Peyer's patch (tissue), 4 donors: ENCODE measurements around the gene AZU1. TPM values are rescaled to one million over a fixed set of nuclear protein-coding genes. Genes with fewer than 3 reads are reported as not detected.
"Not testable (repeated sequence)": the region's sequence is repeated elsewhere in the genome, so short reads cannot be mapped to it uniquely, and the experiment has no call there.

Experiments used
- DNase-seq, 3 donors: peaks; one replicate each; pipeline ENCODE4 v3.0.0-alpha.2; 2017 to 2019
- H3K27ac ChIP-seq, 4 donors: fragments of 200-600 bp; sonication (generic); one replicate each; pipeline ENCODE4 v1.5.1; 2016 to 2019
- H3K27me3 ChIP-seq, 2 donors: fragments of 200-600 bp; sonication (generic); one replicate each; pipeline ENCODE4 v1.5.1; 2019
- H3K36me3 ChIP-seq, 3 donors: fragments of 200-600 bp; sonication (generic); one replicate each; pipeline ENCODE4 v1.5.1; 2016 to 2019
- H3K4me1 ChIP-seq, 4 donors: fragments of 200-600 bp; sonication (generic); one replicate each; pipeline ENCODE4 v1.5.1; 2016 to 2019
- H3K4me3 ChIP-seq, 4 donors: fragments of 200-600 bp; sonication (generic); 1 replicate in 3 of 4; 2 replicates in 1 of 4; pipeline ENCODE4 v1.5.1; 2016 to 2019; ENCODE audit warnings: mild to moderate bottlenecking in 1 of 4
- H3K9me3 ChIP-seq, 4 donors: fragments of 200-600 bp; sonication (generic); one replicate each; pipeline ENCODE4 v1.5.1; 2016 to 2019; ENCODE audit warnings: mild to moderate bottlenecking in 1 of 4
- CTCF ChIP-seq, 6 experiments: fragments of 450-650 bp in 4 of 6; fragments of 200-600 bp in 2 of 6; sonication (generic) in 1 of 6; IDR thresholded peaks; one replicate each; pipeline ENCODE4 v1.5.1; 2017 to 2019; ENCODE audit warnings: antibody characterized with exemption in 6 of 6, mild to moderate bottlenecking in 3 of 6, moderate library complexity in 1 of 6
- POLR2A ChIP-seq, 2 donors: fragments of 450-650 bp; IDR thresholded peaks; one replicate each; pipeline ENCODE4 v1.5.1; 2017; ENCODE audit warnings: antibody characterized with exemption in 2 of 2, mild to moderate bottlenecking in 2 of 2, moderate library complexity in 2 of 2
- total RNA-seq, 4 donors: library from RNA; depleted of rRNA; stranded (reverse); fragments of >200 nt; gene quantifications; one replicate each; pipeline ENCODE4 v1.1.0, GENCODE V29; 2016

AZU1 gene
- total RNA-seq, 4 donors from 2014 or later = not detected

- Histone ChIP-seq H3K36me3 (no peaks in the 10 kb centered on the region), H3K27me3 (peaks cover 0 to 22% of the 10 kb centered on the region in 2 donors), H3K27ac (no peak overlapping the region), H3K4me3 (no peak overlapping the region), H3K9me3 (no peaks in the 10 kb centered on the region), H3K4me1 (peaks cover 0 to 11% (median 6%) of the 10 kb centered on the region in 4 donors)
- no peak for DNase-seq
- TF ChIP-seq POLR2A (IDR thresholded peaks at IDR 0.05) = no peak
- TF ChIP-seq CTCF (IDR thresholded peaks at IDR 0.05) = no peak
Measured at GRCh38 chr19:844546-844971, 16.9 kb downstream of the AZU1 start.

GRCh38 chr19:845707-846521, 18.3 kb downstream of the AZU1 start:
- Histone ChIP-seq H3K4me3 (no peak overlapping the region), H3K4me1 (peaks cover 0 to 11% (median 6%) of the 10 kb centered on the region in 4 donors), H3K9me3 (no peaks in the 10 kb centered on the region), H3K27me3 (peaks cover 0 to 22% of the 10 kb centered on the region in 2 donors), H3K27ac (no peak overlapping the region), H3K36me3 (no peaks in the 10 kb centered on the region)
- TF ChIP-seq CTCF (IDR thresholded peaks at IDR 0.05) (no peak), POLR2A (IDR thresholded peaks at IDR 0.05) (no peak)
- no peak for DNase-seq

GRCh38 chr19:848386-848921, 20.8 kb downstream of the AZU1 start:
- H3K27me3 ChIP-seq = peaks cover 0 to 22% of the 10 kb centered on the region in 2 donors
- TF ChIP-seq CTCF (IDR thresholded peaks at IDR 0.05) (no peak), POLR2A (IDR thresholded peaks at IDR 0.05) (no peak)
- DNase-seq = no peak
- peak overlapping the region in 1 of 4 donors; percentile 18 for H3K27ac ChIP-seq
- peaks cover 0 to 6% (median 3%) of the 10 kb centered on the region in 4 donors for H3K4me1 ChIP-seq
- no peaks in the 10 kb centered on the region for H3K9me3 ChIP-seq
- H3K36me3 ChIP-seq = no peaks in the 10 kb centered on the region
- no peak overlapping the region for H3K4me3 ChIP-seq

GRCh38 chr19:849195-849594, 21.6 kb downstream of the AZU1 start:
- H3K4me1 ChIP-seq, H3K9me3 ChIP-seq, H3K36me3 ChIP-seq, H3K4me3 ChIP-seq, H3K27ac ChIP-seq, DNase-seq: not testable (repeated sequence)
- peaks cover 0 to 16% of the 10 kb centered on the region in 2 donors for H3K27me3 ChIP-seq

- Histone ChIP-seq H3K27me3 (peaks cover 0 to 16% of the 10 kb centered on the region in 2 donors), H3K4me3 (no peak overlapping the region)
- TF ChIP-seq POLR2A (IDR thresholded peaks at IDR 0.05) (no peak), CTCF (IDR thresholded peaks at IDR 0.05) (no peak)
Measured at GRCh38 chr19:850221-850978, 22.8 kb downstream of the AZU1 start.

GRCh38 chr19:850979-851335, 23.3 kb downstream of the AZU1 start:
- no peaks in the 10 kb centered on the region for H3K4me1 ChIP-seq
- DNase-seq = no peak
- no peak overlapping the region for H3K4me3 ChIP-seq
- H3K9me3 ChIP-seq = no peaks in the 10 kb centered on the region
- H3K27me3 ChIP-seq = peaks cover 0 to 15% of the 10 kb centered on the region in 2 donors
- peak overlapping the region; percentile 55 to 83 (median 68) for H3K27ac ChIP-seq
- TF ChIP-seq POLR2A (IDR thresholded peaks at IDR 0.05) = no peak
- no peak for TF ChIP-seq CTCF (IDR thresholded peaks at IDR 0.05)
- no peaks in the 10 kb centered on the region for H3K36me3 ChIP-seq

More at GRCh38 chr19:850221-850978, 22.8 kb downstream of the AZU1 start:
- Histone ChIP-seq H3K9me3 (no peaks in the 10 kb centered on the region), H3K4me1 (no peaks in the 10 kb centered on the region), H3K27ac (peak overlapping the region; percentile 55 to 83 (median 68)), H3K36me3 (no peaks in the 10 kb centered on the region)
- peak; percentile 42 to 84 (median 74) for DNase-seq
